Omental fat pad (tissue), 4 donors: ENCODE data around the gene LITAF. TPM values are rescaled to one million over a fixed set of nuclear protein-coding genes. Genes with fewer than 3 reads are reported as not detected.

Experiments
- ATAC-seq: fragments of 150-250 bp; one replicate; pipeline ENCODE4 v1.9.1; 2016; ENCODE audit warnings: mild to moderate bottlenecking, moderate library complexity; ENCODE audit not compliant: low FRiP score
- DNase-seq: peaks from one replicate; pipeline ENCODE4 v3.0.0-alpha.2; 2019; ENCODE audit warnings: low spot score
- total RNA-seq, 4 donors: library from RNA; depleted of rRNA; stranded (reverse); fragments of >200 nt; gene quantifications; one replicate each; pipeline ENCODE4 v1.1.0, GENCODE V29; 2016
- TF ChIP-seq, protein P1 (sequence below), 3 donors: fragments of 450-650 bp; IDR thresholded peaks; one replicate each; pipeline ENCODE4 v1.5.1; 2016 to 2017; ENCODE audit warnings: antibody characterized with exemption in 3 of 3, mild to moderate bottlenecking in 3 of 3, moderate library complexity in 2 of 3

Gene LITAF
- total RNA-seq, 4 donors from 2014 or later: 69.8 to 196 (median 103) TPM

- ATAC-seq (no peak), DNase-seq (no peak)
- TF ChIP-seq, protein P1, sequence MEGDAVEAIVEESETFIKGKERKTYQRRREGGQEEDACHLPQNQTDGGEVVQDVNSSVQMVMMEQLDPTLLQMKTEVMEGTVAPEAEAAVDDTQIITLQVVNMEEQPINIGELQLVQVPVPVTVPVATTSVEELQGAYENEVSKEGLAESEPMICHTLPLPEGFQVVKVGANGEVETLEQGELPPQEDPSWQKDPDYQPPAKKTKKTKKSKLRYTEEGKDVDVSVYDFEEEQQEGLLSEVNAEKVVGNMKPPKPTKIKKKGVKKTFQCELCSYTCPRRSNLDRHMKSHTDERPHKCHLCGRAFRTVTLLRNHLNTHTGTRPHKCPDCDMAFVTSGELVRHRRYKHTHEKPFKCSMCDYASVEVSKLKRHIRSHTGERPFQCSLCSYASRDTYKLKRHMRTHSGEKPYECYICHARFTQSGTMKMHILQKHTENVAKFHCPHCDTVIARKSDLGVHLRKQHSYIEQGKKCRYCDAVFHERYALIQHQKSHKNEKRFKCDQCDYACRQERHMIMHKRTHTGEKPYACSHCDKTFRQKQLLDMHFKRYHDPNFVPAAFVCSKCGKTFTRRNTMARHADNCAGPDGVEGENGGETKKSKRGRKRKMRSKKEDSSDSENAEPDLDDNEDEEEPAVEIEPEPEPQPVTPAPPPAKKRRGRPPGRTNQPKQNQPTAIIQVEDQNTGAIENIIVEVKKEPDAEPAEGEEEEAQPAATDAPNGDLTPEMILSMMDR (IDR thresholded peaks at IDR 0.05): no peak
Measured at GRCh38 chr16:11613381-11614303, 26.9 kb upstream of the LITAF start.

GRCh38 chr16:11612665-11613025, 25.9 kb upstream of the LITAF start:
- ATAC-seq (no peak), DNase-seq (no peak)
- TF ChIP-seq, protein P1 (IDR thresholded peaks at IDR 0.05): no peak

DNA sequence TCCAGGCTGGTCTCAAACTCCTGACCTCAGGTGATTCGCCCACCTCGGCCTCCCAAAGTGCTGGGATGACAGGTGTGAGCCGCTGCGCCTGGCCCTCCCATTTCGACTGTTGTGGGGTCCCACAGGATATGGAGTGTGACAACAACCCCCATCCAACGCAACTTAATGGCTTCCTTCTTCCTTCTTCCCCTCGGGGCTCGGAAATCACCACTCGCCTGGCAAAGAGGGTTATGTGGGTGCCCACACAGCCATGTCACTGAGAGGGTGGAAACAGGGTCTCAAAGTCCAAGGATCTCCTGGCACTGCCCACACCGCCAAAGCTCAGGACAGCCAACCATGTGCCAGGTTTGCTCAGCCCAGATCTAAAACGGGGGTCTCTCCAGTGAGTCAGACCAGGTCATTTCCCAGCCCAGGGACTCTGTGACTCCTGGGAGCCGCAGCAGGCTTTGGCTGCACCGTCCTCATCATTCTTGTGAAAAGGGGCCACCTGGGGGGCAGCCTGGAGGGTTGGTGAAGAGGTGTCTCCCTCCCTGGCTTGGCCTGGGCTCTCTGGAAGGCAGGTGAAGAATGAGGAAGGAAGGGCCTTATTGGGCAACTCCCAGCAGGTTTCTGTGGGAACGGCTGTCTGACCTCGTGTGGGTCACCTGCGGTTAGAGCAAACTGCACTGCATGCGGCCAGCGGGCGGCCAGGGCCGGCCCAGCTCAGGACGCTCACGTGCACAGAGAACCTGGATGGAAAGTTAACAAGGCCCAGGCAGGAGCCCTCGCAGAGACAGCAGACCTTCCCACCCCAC, 25.3 kb upstream of the LITAF start:
- DNase-seq: no peak
- TF ChIP-seq, protein P1 (IDR thresholded peaks at IDR 0.05): no peak
- peak; percentile 35 for ATAC-seq

DNA sequence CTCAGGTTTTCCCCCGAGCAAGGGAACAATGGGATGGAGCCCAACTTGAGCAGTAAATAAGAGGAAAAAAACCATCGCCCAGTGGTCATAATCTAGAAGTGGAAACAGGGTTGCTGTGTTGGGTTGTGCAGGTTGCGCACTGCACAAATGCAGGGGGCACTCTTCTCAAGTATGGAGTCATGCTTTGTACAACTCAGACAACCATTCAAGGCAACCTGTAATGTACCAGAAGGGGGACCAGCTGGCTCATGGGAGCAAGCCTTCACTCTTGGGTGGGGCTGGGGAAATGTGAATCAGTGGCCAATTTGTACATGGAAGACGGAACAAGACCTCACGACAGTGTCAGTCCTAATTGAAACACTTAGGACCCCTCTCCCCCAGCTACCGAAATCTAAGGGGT, 23.9 kb upstream of the LITAF start:
- TF ChIP-seq, protein P1 (IDR thresholded peaks at IDR 0.05): no peak
- no peak for DNase-seq
- ATAC-seq: no peak

GRCh38 chr16:11610121-11610505, 23.4 kb upstream of the LITAF start:
- ATAC-seq: no peak

GRCh38 chr16:11609474-11610120, 22.9 kb upstream of the LITAF start:
- DNase-seq (no peak), ATAC-seq (no peak)
- TF ChIP-seq, protein P1 (IDR thresholded peaks at IDR 0.05): no peak

More at GRCh38 chr16:11610121-11610505, 23.4 kb upstream of the LITAF start:
- no peak for DNase-seq
- TF ChIP-seq, protein P1 (IDR thresholded peaks at IDR 0.05): no peak
